Prostate gland (tissue), 2 donors: ENCODE measurements around the gene CYBA.

ENCODE experiments used
- POLR2A ChIP-seq: fragments of 450-650 bp; IDR thresholded peaks from one replicate; pipeline ENCODE4 v1.6.1; 2016; ENCODE audit warnings: antibody characterized with exemption, mild to moderate bottlenecking
- TF ChIP-seq, protein P1 (sequence below), 4 experiments: fragments of 200-600 bp in 2 of 4; fragments of 450-650 bp in 2 of 4; sonication (generic) in 2 of 4; IDR thresholded peaks; 1 replicate in 3 of 4; 2 replicates in 1 of 4; pipeline ENCODE4 v1.5.1; 2016 to 2019; ENCODE audit warnings: antibody characterized with exemption in 4 of 4, mild to moderate bottlenecking in 2 of 4, moderate library complexity in 2 of 4

DNA sequence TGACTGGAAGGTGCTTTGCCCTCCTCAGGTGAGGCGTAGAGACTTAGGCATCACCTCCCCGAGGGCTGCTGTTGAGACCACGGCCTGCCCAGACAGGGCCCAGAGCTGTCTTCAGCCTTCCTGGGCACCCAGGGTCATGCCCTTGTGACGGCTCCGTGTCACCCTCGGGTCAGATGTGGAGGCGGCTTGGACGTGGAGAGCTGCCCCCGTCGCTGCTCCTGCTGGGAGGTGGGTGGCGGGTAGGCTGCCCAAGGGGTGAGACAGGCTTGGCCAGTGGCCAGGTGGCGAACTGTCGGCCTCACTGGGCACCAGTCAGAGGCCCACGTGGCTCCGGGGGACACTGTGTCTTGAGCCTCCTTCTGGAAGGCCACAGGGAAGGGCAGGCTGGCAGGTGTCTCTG, 44.4 kb upstream of the CYBA start:
- no peak for TF ChIP-seq POLR2A
- TF ChIP-seq, protein P1, sequence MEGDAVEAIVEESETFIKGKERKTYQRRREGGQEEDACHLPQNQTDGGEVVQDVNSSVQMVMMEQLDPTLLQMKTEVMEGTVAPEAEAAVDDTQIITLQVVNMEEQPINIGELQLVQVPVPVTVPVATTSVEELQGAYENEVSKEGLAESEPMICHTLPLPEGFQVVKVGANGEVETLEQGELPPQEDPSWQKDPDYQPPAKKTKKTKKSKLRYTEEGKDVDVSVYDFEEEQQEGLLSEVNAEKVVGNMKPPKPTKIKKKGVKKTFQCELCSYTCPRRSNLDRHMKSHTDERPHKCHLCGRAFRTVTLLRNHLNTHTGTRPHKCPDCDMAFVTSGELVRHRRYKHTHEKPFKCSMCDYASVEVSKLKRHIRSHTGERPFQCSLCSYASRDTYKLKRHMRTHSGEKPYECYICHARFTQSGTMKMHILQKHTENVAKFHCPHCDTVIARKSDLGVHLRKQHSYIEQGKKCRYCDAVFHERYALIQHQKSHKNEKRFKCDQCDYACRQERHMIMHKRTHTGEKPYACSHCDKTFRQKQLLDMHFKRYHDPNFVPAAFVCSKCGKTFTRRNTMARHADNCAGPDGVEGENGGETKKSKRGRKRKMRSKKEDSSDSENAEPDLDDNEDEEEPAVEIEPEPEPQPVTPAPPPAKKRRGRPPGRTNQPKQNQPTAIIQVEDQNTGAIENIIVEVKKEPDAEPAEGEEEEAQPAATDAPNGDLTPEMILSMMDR (IDR thresholded peaks at IDR 0.05), result no peak
